ENCODE results near the gene EEFSEC. TPM values are rescaled to one million over a fixed set of nuclear protein-coding genes. Genes with fewer than 3 reads are reported as not detected.

EEFSEC gene
- total RNA-seq, 1 donor, result 5.1 TPM

DNA sequence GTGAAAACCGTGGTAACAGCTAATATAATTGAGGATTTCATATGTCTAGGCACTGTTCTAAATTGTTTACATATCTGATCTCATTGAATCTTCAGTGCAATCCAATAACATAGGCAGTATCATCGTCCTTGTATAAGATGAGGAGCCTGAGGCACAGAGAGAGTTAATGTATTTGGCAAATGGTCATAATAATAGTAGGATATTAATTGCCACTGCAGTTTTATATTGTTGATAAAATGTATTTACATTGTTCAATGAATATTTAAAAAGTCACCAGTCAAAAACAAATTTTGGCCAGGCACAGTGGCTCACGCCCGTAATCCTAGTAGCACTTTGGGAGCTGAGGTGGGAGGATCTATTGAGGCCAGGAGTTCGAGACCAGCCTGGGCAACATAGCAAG, 88.5 kb downstream of the EEFSEC start:
- H3K4me2 ChIP-seq (ENCODE audit: insufficient read depth, low read length), result no peak overlapping the region
- H3K36me3 ChIP-seq (ENCODE audit: insufficient read depth, low read length), result no peaks in the 10 kb centered on the region
- peaks cover 10% of the 10 kb centered on the region for H4K20me1 ChIP-seq (ENCODE audit: insufficient read depth, low read length)
- no peak for DNase-seq (ENCODE audit: insufficient read length, low spot score, missing footprints)
- H3K27me3 ChIP-seq (ENCODE audit: insufficient read depth, low read length), result no peaks in the 10 kb centered on the region
- no peak overlapping the region for H3K27ac ChIP-seq (ENCODE audit: low read depth, low read length)
- H3K4me1 ChIP-seq (ENCODE audit: insufficient read depth, low read length), result no peaks in the 10 kb centered on the region
- no peaks in the 10 kb centered on the region for H3K9me3 ChIP-seq (ENCODE audit: low read depth, low read length)
- H2AFZ ChIP-seq (ENCODE audit: low read length), result no peak overlapping the region
- TF ChIP-seq, protein P1, sequence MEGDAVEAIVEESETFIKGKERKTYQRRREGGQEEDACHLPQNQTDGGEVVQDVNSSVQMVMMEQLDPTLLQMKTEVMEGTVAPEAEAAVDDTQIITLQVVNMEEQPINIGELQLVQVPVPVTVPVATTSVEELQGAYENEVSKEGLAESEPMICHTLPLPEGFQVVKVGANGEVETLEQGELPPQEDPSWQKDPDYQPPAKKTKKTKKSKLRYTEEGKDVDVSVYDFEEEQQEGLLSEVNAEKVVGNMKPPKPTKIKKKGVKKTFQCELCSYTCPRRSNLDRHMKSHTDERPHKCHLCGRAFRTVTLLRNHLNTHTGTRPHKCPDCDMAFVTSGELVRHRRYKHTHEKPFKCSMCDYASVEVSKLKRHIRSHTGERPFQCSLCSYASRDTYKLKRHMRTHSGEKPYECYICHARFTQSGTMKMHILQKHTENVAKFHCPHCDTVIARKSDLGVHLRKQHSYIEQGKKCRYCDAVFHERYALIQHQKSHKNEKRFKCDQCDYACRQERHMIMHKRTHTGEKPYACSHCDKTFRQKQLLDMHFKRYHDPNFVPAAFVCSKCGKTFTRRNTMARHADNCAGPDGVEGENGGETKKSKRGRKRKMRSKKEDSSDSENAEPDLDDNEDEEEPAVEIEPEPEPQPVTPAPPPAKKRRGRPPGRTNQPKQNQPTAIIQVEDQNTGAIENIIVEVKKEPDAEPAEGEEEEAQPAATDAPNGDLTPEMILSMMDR (IDR thresholded peaks at IDR 0.05; ENCODE audit: extremely low read depth, low read depth, low read length), result no peak
- H3K79me2 ChIP-seq (ENCODE audit: insufficient read depth, low read length), result no peaks in the 10 kb centered on the region
- no peak overlapping the region for H3K4me3 ChIP-seq (ENCODE audit: insufficient read depth, low read length)

DNA sequence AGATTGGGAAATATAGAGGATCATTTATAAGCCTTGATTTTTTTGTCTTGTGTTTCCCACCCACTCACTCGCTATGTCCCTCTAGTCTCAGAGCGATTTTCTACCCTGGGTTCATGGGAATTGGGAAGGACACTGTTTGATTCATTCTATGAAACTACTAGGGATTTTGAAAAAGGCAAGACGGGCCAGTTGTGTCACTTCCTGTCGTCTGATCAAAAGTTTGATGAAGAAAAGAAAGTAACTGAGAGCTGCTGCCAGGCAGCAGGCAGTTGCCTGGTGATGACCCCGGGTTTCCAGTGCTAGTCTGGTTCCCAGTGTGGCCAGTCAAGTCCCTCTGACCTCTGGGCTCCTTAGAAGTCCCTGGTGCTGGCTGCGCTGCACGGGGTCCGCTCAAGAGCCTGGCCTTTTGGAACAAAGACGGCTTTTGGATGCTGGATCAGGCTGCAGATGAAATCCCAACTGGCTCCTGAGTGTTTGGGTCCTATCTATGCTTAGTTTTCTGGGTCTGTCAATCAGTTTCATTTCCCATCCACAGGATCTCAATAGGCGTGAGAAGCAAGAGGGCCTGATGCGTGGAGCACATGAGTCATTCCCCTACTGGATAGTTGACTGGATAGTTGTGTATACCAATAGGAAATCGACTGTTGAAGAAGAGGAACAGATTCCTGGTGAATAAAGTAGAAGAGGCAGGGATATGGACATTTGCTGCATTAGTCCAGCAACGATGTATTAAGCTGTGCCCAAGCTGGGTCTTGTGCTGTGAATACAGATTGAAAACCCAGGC, 89.7 kb downstream of the EEFSEC start:
- peak; percentile 51 for DNase-seq (ENCODE audit: insufficient read length, low spot score, missing footprints)
- no peak overlapping the region for H3K4me2 ChIP-seq (ENCODE audit: insufficient read depth, low read length)
- H2AFZ ChIP-seq (ENCODE audit: low read length), result no peak overlapping the region

DNA sequence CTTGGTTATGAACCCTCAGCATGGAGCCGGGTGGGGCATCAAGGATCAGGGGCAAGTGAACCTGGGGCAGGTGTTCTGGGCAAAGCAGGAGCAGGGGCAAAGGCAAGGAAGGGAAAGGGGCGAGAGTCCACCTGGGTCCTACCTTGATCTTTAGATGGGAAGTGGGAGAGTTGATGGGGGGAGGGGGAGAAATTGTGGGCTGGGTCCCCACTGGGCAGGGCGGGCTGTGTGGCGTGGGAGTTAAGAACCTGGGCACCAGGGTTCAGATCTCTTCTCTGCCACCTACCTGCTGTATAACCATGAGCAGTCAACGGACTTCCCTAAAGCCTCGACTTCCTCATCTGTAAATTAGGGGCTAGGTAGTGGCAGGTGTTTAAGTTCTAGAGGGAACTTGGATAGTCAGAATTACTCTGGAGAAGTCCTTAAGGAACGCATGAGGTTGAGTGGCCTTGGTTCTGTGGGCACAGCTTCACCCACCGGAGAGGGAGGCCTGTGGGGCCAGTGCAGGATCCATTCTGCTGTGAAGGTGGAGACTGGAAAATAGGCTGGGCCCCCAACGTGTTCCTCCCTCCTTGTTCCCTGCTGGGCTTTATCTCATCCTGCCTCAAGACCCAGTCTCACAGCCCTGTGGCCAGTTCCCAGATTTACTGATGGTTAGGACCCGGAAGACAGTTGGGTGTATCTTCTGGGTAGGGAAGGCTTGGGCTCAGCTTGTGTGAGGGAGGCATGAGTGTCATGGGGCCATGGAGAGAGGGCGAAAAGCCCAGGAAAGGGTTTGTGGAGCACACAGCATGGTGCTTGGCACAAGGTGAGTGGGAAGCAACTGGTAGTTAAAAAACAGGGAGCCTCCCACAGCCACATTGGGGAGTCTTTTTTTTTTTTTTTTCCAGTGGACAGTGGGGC, 90.6 kb downstream of the EEFSEC start:
- Histone ChIP-seq H3K4me3 (ENCODE audit: insufficient read depth, low read length) (no peak overlapping the region), H3K27ac (ENCODE audit: low read depth, low read length) (no peak overlapping the region), H3K79me2 (ENCODE audit: insufficient read depth, low read length) (no peaks in the 10 kb centered on the region), H4K20me1 (ENCODE audit: insufficient read depth, low read length) (peaks cover 5% of the 10 kb centered on the region), H3K4me2 (ENCODE audit: insufficient read depth, low read length) (no peak overlapping the region), H2AFZ (ENCODE audit: low read length) (no peak overlapping the region), H3K27me3 (ENCODE audit: insufficient read depth, low read length) (no peaks in the 10 kb centered on the region), H3K9me3 (ENCODE audit: low read depth, low read length) (no peaks in the 10 kb centered on the region), H3K36me3 (ENCODE audit: insufficient read depth, low read length) (peaks cover 4% of the 10 kb centered on the region), H3K4me1 (ENCODE audit: insufficient read depth, low read length) (no peaks in the 10 kb centered on the region)
- DNase-seq (ENCODE audit: insufficient read length, low spot score, missing footprints), result no peak
- TF ChIP-seq, protein P1 (IDR thresholded peaks at IDR 0.05; ENCODE audit: extremely low read depth, low read depth, low read length), result no peak

More for the DNA sequence above, 89.7 kb downstream of the EEFSEC start:
- Histone ChIP-seq H3K79me2 (ENCODE audit: insufficient read depth, low read length) (no peaks in the 10 kb centered on the region), H3K4me1 (ENCODE audit: insufficient read depth, low read length) (no peaks in the 10 kb centered on the region), H3K27ac (ENCODE audit: low read depth, low read length) (no peak overlapping the region), H3K9me3 (ENCODE audit: low read depth, low read length) (no peaks in the 10 kb centered on the region), H3K4me3 (ENCODE audit: insufficient read depth, low read length) (no peak overlapping the region), H4K20me1 (ENCODE audit: insufficient read depth, low read length) (peaks cover 5% of the 10 kb centered on the region), H3K36me3 (ENCODE audit: insufficient read depth, low read length) (peaks cover 4% of the 10 kb centered on the region), H3K27me3 (ENCODE audit: insufficient read depth, low read length) (no peaks in the 10 kb centered on the region)
- TF ChIP-seq, protein P1 (IDR thresholded peaks at IDR 0.05; ENCODE audit: extremely low read depth, low read depth, low read length), result no peak

DNA sequence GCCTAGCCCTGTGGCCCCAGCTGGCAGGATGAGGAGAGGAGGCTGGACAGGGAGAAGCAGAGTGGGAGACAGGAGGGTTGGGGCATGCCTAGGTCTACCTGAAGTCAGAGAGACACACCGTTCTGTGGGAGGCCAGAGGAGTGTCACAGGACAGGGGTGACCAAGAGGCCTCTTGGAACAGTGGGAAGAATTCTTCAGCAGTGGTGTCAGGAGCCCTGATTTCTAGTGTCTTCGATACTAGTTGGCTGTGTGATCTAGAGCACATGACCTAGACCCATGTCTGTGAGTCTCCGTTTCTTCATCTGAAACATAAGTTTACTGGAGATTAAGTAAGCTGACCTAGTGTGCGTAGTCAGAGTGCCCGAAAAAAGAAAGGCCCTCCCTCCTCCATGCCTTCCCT, 92.2 kb downstream of the EEFSEC start:
- no peaks in the 10 kb centered on the region for H3K27me3 ChIP-seq (ENCODE audit: insufficient read depth, low read length)
- no peak overlapping the region for H3K27ac ChIP-seq (ENCODE audit: low read depth, low read length)

More for the DNA sequence above, 92.2 kb downstream of the EEFSEC start:
- no peaks in the 10 kb centered on the region for H3K9me3 ChIP-seq (ENCODE audit: low read depth, low read length)
- no peak overlapping the region for H3K4me2 ChIP-seq (ENCODE audit: insufficient read depth, low read length)
- H4K20me1 ChIP-seq (ENCODE audit: insufficient read depth, low read length), result no peaks in the 10 kb centered on the region
- peaks cover 4% of the 10 kb centered on the region for H3K36me3 ChIP-seq (ENCODE audit: insufficient read depth, low read length)
- H3K4me3 ChIP-seq (ENCODE audit: insufficient read depth, low read length), result no peak overlapping the region
- no peaks in the 10 kb centered on the region for H3K4me1 ChIP-seq (ENCODE audit: insufficient read depth, low read length)
- no peaks in the 10 kb centered on the region for H3K79me2 ChIP-seq (ENCODE audit: insufficient read depth, low read length)
- H2AFZ ChIP-seq (ENCODE audit: low read length), result no peak overlapping the region
- TF ChIP-seq, protein P1 (IDR thresholded peaks at IDR 0.05; ENCODE audit: extremely low read depth, low read depth, low read length), result no peak
- no peak for DNase-seq (ENCODE audit: insufficient read length, low spot score, missing footprints)
